BJ (cell line): Measurements from ENCODE around the gene CCL25. TPM values are rescaled to one million over a fixed set of nuclear protein-coding genes. Genes with fewer than 3 reads are reported as not detected.
"Not testable (repeated sequence)": the region's sequence is repeated elsewhere in the genome, so short reads cannot be mapped to it uniquely, and the experiment has no call there.

Experiments
- CTCF ChIA-PET: fragments of 350-600 bp; formaldehyde crosslinking; extraction: SDS; loops from one replicate; lab custom pipeline; 2021; ENCODE audit warnings: antibody characterized with exemption, inconsistent platforms; lab: Yijun Ruan, JAX
- POLR2A ChIA-PET: fragments of 300-600 bp; sonication (Branson Sonifier 250); formaldehyde crosslinking; extraction: SDS; loops from one replicate; lab custom pipeline; 2021; ENCODE audit warnings: antibody characterized with exemption; lab: Charles Lee
- DNase-seq: peaks from one replicate; pipeline ENCODE4 v3.0.0-alpha.2; 2011; ENCODE audit warnings: low read depth
- H3K27me3 ChIP-seq: 2 replicates; pipeline ENCODE4 v1.6.0; 2011; ENCODE audit warnings: low read length; ENCODE audit not compliant: control insufficient read depth, insufficient read depth
- H3K36me3 ChIP-seq: 2 replicates; pipeline ENCODE4 v1.5.1; 2011; ENCODE audit warnings: low read length; ENCODE audit not compliant: control insufficient read depth, insufficient read depth
- H3K4me3 ChIP-seq: 2 replicates; pipeline ENCODE4 v1.5.1; 2011; ENCODE audit warnings: low read depth, mild to moderate bottlenecking, control low read depth, low read length
- polyA plus RNA-seq: library from polyadenylated mRNA; depleted of rRNA; stranded (reverse); fragments of >200 nt; gene quantifications from 2 replicates; pipeline ENCODE4 v1.2.3, GENCODE V29; 2011
- TF ChIP-seq, protein P1 (sequence below): IDR thresholded peaks from 2 replicates; pipeline ENCODE4 v1.5.1; 2011; ENCODE audit warnings: low read depth, mild to moderate bottlenecking, control low read depth, inconsistent platforms, low read length, moderate library complexity; ENCODE audit not compliant: insufficient read depth

Gene CCL25
- polyA plus RNA-seq, 1 experiment = not detected

DNA sequence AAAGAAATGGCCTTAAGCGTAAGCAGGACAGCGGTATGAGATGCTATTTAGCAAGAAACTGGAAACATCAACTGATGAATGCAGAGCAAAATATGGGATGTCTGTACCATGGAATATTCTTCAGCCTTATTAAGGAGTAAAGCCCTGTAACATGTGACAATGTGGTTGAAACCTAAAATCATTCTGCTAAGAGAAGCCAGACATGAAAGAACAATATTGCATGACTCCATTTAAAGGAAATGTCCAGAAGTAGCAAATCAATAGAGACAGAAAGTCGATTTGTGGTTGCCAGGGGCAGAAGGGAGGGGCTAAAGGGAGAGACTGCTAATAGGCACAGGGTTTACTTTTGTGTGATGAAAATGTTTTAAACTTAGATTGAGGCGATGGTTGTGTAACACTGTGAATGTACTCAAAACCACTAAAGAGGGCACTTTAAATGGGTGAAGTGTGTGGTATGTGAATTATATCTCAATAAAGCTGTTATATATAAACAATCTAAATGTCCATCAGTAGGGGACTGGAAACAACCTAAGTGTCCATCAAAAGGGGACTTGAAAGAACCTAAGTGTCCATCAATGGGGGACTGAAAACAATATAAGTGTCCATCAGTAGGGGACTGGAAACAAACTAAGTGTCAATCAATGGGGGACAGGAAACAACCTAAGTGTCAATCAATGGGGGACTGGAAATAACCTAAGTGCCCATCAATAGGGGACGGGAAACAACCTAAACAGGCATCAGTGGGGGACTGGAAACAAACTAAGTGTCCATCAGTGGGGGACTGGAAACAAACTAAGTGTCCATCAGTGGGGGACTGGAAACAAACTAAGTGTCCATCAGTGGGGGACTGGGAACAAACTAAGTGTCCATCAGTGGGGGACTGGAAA, 45.4 kb downstream of the CCL25 start:
- TF ChIP-seq, protein P1, sequence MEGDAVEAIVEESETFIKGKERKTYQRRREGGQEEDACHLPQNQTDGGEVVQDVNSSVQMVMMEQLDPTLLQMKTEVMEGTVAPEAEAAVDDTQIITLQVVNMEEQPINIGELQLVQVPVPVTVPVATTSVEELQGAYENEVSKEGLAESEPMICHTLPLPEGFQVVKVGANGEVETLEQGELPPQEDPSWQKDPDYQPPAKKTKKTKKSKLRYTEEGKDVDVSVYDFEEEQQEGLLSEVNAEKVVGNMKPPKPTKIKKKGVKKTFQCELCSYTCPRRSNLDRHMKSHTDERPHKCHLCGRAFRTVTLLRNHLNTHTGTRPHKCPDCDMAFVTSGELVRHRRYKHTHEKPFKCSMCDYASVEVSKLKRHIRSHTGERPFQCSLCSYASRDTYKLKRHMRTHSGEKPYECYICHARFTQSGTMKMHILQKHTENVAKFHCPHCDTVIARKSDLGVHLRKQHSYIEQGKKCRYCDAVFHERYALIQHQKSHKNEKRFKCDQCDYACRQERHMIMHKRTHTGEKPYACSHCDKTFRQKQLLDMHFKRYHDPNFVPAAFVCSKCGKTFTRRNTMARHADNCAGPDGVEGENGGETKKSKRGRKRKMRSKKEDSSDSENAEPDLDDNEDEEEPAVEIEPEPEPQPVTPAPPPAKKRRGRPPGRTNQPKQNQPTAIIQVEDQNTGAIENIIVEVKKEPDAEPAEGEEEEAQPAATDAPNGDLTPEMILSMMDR = no peak
- CTCF ChIA-PET = no interaction called here
- POLR2A ChIA-PET = no interaction called here
- no peak overlapping the region for H3K4me3 ChIP-seq
- H3K27me3 ChIP-seq = no peaks in the 10 kb centered on the region
- no peak for DNase-seq
- H3K36me3 ChIP-seq = no peaks in the 10 kb centered on the region

DNA sequence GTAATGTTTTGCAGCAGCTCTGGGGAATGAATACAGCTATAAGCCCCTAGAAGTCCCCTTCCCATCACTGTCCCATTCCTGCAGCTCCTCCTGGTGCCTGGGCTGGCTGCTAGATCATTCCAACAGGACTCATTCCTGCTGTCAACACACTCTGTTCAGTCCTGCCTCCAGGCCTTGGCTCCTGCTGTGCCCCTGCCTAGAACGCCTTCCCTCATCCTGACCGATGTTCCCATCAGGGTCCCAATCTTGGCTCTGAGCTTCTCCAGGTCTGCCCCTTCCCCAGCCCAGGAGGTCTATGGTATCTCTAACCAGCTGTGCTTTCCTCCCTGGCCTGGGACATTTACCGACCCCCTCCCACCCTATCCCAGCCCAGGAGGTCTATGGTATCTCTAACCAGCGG, 48.8 kb downstream of the CCL25 start:
- DNase-seq = no peak
- Histone ChIP-seq H3K4me3 (no peak overlapping the region), H3K27me3 (no peaks in the 10 kb centered on the region), H3K36me3 (no peaks in the 10 kb centered on the region)
- ChIA-PET POLR2A (no interaction called here), CTCF (no interaction called here)
- TF ChIP-seq, protein P1 = no peak

DNA sequence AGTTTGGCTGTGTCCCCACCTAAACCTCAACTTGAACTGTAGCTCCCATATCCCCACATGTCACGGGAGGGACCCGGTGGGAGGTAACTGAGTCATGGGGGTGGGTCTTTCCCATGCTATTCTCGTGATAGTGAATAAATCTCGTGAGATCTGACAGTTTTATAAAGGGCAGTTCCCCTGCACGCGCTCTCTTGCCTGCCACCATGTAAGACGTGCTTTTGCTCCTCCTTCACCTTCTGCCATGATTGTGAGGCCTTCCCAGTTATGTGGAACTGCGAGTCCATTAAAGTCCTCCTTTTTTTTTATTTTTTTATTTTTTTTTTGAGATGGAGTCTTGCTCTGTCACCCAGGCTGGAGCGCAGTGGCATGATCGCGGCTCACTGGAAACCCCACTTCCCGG, 49.4 kb downstream of the CCL25 start:
- H3K27me3 ChIP-seq, POLR2A ChIA-PET, CTCF ChIA-PET, H3K4me3 ChIP-seq, DNase-seq, H3K36me3 ChIP-seq: not testable (repeated sequence)

DNA sequence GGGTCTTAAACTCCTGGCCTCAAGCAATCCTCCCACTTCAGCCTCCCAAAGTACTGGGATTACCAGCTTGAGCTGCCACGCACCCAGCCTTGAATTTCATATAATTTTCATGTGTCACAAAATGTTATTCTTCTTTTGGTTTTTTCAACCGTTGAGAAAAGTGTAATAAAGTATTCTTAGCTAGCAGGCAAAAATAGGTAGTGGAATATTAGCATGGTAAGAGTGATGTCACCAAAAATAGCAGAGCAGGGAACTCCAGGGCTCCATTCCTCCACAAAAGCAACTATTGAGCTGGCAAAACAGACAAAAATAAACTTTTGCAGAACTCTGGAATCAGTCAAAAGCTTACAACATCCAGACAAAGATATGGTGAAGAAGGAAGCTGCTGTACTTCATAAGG, 52.9 kb downstream of the CCL25 start:
- Histone ChIP-seq H3K27me3 (no peaks in the 10 kb centered on the region), H3K36me3 (no peaks in the 10 kb centered on the region), H3K4me3 (no peak overlapping the region)
- ChIA-PET CTCF (no interaction called here), POLR2A (no interaction called here)
- DNase-seq = no peak
- TF ChIP-seq, protein P1 = no peak

DNA sequence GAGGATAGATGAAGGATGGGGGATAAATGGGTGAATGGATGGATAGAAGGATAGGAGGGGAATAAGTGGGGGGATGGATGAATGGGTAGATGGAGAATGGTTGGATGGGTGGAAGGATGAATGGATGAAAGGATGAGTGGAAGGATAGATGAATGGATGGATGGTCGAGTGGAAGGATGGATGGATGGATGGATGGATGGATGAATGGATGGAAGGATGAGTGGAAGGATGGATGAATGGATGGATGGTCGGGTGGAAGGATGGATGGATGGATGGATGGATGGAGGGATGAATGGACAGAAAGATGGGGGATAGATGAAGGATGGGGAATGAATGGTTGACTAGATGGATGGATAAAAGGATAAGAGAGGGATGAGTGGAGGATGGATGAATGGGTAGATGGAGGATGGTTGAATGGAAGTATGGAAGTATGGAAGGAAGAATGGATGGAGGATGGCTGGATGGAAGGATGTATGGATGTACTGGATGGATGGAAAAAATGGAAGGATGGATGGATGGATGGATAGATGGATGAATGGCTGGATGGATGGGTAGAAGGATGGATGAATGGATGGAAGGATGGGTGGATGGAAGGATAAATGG, 54.8 kb downstream of the CCL25 start:
- Histone ChIP-seq H3K4me3 (no peak overlapping the region), H3K27me3 (no peaks in the 10 kb centered on the region), H3K36me3 (no peaks in the 10 kb centered on the region)
- TF ChIP-seq, protein P1 = no peak
- ChIA-PET POLR2A (no interaction called here), CTCF (no interaction called here)
- no peak for DNase-seq
